IMR-90 (cell line): ENCODE measurements around the gene IRAK1.

ENCODE experiments used
- BHLHE40 ChIP-seq: fragments of 150-350 bp; IDR thresholded peaks from 2 replicates; pipeline ENCODE4 v1.6.1; 2016; ENCODE audit warnings: mild to moderate bottlenecking, low read depth, low read length
- CTCF ChIP-seq: conservative IDR thresholded peaks from 2 replicates; pipeline ENCODE4 v1.5.1; 2012; ENCODE audit warnings: mild to moderate bottlenecking, low read depth, low read length, improper control_type of control experiment
- ELK1 ChIP-seq: fragments of 150-350 bp; IDR thresholded peaks from 2 replicates; pipeline ENCODE4 v1.6.1; 2016; ENCODE audit warnings: low read depth, mild to moderate bottlenecking, low read length, moderate library complexity, borderline replicate concordance
- FOS ChIP-seq: fragments of 150-350 bp; IDR thresholded peaks from 2 replicates; pipeline ENCODE4 v1.6.1; 2016; ENCODE audit warnings: low read depth, low read length
- POLR2A ChIP-seq: IDR thresholded peaks from 2 replicates; pipeline ENCODE4 v1.6.1; 2012; ENCODE audit warnings: mild to moderate bottlenecking, low read depth, low read length
- RAD21 ChIP-seq: IDR thresholded peaks from 2 replicates; pipeline ENCODE4 v1.6.1; 2012; ENCODE audit warnings: low read length, improper control_type of control experiment
- RFX5 ChIP-seq: IDR thresholded peaks from 2 replicates; pipeline ENCODE4 v1.8.0; 2012; ENCODE audit warnings: low read depth, mild to moderate bottlenecking, low read length, moderate library complexity
- SMC3 ChIP-seq: fragments of 150-350 bp; IDR thresholded peaks from 2 replicates; pipeline ENCODE4 v1.6.1; 2016; ENCODE audit warnings: low read depth, mild to moderate bottlenecking, antibody characterized with exemption, low read length, moderate library complexity
- USF2 ChIP-seq: fragments of 150-350 bp; IDR thresholded peaks from 2 replicates; pipeline ENCODE4 v1.6.1; 2017; ENCODE audit warnings: mild to moderate bottlenecking, antibody characterized with exemption, low read length, low read depth

DNA sequence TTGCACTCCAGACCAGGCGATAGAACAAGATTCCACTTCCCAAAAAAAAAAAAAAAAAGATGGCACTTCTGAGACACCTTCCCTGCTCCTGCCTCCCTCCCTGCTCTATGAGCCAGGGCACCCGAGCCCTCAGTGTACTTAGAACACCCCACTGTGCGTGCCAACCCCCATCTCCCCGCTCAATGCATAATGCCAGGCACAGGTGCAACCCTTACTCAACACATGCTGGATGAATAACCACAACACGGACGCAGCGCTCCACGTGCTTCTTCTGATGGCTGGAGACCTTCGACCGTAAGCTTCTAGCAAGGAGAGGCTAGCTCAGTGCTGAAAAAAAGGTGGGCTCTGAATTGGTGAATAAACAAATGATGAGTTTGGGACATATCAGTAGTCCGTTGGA lies 19.9 kb upstream of the IRAK1 start:
- TF ChIP-seq CTCF (no peak), USF2 (no peak), RFX5 (no peak), ELK1 (no peak), POLR2A (no peak), RAD21 (no peak), FOS (no peak), BHLHE40 (no peak), SMC3 (no peak)
